SKM-1 (cell line): ENCODE results near the gene PTPN5.
"Not testable (repeated sequence)": the region's sequence is repeated elsewhere in the genome, so short reads cannot be mapped to it uniquely, and the experiment has no call there.

ENCODE experiments used
- DNase-seq: peaks from one replicate; lab custom pipeline; 2025; ENCODE audit not compliant: unreplicated experiment; lab: John Stamatoyannopoulos, UW

The PTPN5 gene

DNA sequence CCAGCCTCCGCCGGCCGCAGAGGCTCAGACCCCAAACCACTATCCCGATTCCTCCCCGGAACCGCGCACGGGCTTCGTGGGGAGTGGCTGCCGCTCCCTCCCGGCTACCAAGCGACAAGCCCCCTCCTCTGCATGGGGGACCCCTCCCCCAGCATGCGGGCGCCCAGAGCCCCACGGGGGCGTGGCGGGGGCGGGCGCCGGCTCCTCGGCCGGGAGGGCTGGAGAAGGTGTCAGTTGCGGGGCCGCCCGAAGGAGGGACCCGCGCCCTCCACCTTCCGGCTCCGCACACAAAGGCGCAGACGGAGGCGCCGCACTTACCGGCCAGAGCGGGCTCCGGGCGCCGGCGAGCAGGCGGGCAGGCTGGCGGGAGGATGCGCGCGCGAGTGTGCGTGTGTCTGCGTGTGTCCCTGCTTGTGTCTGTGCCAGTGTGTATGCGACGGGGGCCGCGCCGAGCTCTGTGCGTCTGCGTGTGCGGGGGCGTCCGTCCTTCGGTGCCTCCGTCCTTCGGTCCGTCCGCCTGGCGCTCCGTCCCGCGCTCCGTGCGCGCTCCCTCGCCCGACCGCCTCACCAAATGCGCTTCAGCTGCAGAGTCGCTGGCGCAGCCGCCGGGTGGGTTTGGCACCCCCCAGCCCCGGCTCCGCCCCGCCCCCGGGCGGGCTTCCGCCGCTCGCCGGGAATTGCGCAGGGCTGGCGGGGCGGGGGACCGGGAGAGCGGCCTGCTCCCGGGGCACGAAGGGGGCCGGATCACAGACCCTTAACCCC, at the start of gene PTPN5:
PTPN5 (minus strand) TSS at position 592 of the 762 bp plus-strand sequence. CDS start 19,840 bp downstream, outside the sequence.
- DNase-seq: no peak

DNA sequence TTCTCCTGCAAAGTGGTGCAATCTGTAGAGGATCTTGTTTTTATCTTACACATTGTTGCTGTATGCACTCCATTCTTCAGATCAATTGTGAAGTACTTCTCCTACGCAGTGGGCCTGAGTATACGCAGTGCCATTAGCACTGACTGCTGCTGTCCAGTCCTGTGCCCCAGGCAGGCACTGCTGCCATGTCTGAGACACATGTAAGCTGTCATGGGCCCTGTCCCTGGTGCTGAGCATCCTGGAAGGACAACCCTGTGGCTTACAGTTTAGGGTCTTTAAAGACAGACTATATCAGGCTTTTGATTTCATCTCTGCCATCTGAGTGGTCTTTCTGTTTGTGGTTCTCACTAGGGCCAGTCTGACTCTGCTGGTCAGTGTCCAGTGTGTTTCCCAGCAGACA, 44.8 kb upstream of the PTPN5 start:
- DNase-seq: no peak

DNA sequence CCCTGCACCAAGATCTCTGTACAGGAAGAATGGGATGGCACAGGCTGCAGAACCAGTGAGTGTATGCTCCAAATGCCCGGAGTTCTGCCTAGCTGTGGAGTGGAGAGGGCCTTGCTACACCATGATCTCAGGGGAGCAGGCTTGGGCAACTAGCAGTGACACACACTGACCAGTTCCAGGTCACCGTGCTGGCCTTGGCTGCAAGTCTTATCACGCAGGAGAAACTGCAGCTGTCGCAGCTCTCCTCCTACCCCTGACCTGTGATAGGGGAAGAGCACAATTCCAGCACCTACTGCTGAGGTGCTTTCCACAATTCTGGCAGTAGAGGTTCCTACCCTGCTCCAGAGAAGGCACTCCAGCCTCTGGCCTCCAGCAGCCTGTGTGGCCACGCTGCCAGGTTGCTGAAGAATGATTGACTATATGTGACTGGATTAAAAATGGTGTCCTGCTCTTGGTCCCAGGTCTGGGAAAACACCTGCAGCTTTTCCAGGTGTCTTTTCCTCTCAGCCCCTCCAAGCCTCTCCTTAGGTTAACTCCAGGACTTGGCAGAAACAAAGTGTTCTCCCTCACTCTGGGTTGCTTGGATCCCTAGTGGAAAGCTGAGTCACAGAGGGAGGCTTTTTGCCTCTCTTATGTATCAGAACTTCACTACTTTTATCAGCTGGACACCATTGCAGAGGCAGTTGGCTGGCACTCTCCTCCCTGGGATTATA, 43.3 kb upstream of the PTPN5 start:
- DNase-seq: no peak

DNA sequence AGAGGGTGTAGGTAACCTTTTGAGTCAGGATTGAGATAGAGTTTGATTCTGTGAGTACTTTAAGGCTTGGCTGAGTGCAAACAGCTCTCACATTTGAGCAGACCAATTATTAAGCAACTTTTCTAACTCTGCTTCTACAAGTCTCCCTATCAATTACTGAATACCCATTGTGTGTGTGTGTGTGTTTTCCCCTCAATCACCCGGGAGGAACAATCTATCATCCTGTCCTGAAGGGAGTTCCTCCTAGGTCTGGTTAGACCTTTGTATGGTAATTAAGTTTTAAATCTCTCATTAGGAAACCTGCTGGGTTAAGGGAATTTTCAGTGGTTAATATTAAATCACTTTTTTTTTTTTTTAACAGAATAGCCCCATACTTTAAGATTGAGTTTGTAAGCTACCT, 28.6 kb upstream of the PTPN5 start:
- DNase-seq: not testable (repeated sequence)

DNA sequence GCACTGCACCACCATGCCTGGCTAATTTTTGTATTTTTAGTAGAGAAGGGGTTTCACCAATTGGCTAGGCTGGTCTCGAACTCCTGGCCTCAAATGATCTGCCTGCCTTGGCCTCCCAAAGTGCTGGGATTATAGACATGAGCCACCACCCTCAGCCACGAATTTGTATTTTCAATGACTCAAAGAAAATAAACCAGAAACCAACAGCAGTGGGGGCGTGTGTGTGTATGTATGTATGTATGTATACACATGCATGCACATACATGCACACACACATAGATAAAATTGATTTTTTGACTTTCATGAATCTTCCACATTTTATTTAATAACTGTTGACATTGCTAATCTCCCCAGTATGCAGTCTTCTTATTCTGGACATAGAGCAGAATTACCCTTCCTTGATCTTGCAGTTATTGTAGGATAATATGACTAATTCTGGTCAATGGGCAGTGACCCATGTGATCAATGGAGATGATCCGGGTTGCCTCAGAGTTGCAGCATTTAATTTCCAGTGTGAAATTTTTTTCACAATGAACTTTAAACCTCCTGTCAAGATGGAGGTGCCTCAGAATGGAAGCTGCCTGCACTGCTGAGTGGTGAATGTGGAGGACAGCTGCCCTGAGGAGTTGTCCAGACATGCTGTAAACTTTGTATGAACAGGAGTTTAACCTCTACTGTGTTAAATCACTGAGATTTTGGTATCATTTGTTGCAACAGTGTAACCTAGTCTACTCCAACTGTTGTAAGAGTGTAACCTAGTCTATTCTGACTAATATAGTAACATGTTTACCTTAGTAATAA, 12.8 kb upstream of the PTPN5 start:
- DNase-seq: no peak

DNA sequence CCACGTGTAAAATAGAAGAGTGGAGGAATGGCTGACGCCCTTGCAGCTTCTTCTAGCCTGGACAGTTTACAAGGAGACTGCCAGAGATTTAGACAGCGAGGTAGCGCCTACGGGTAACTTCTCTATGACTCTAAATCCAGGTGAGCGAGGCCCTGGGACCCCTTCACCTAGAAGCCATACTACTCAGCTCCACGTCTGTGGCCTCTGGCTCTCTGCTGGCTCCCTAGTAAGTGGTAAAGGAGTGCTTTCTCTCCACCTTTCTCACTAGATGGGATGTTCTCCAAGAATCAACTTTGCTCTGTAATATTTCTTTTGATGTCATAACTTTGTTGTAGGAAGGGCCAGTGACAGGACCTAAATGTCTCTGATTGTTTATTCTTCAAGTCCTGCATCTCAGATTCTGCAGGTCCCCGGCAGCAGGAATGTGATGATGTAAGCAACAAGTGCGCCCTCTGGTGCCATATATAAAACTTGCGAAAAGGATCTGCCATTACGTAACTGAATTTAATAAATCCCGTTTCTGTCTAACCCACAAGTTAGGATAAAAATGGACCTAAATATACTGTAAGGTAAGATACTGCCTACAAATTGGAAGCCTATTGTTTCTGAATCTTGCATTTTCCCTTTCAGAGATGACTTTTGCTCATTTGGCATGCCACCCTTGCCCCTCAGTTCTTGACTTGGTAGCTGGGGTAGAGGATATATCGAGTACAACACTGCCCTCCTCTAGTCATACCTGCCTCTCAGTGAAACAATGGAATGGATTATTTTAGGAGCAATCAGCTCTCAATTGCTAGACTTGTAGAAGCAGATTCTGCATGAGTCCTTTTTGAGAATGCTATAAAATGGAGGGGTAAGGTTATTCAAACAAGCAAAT, 11.0 kb upstream of the PTPN5 start:
- DNase-seq: peak; percentile 6

DNA sequence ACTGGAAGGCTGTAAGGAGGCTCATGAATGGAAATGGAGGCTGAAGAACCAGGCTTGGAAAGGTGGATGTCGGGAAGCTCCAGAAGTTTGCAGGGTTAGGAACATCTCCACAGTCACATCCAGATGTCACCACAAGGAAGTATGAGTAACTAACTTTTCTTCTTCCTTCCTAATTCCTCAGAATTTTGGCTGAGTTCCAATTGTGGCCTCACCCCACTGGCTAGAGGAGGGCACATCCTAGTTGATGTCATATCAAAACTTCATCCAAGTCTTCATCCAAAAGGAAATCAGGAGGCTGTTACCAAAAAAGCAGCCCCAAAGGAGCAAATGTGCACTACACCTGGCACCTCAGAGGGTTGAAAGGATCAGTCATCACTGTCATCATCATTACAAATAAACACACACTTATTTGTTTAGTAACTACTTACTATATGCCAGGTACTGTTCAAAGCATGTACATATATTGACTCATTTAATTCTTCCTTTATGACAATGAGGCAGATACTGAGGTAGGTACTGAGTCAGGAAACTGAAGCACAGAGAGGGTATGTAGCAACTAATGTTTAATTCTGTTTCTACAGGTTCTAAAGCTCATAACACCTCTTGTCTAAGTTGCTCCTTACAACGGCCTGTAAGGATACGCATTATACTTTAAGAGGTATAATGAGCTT, 7.3 kb upstream of the PTPN5 start:
- DNase-seq: no peak

DNA sequence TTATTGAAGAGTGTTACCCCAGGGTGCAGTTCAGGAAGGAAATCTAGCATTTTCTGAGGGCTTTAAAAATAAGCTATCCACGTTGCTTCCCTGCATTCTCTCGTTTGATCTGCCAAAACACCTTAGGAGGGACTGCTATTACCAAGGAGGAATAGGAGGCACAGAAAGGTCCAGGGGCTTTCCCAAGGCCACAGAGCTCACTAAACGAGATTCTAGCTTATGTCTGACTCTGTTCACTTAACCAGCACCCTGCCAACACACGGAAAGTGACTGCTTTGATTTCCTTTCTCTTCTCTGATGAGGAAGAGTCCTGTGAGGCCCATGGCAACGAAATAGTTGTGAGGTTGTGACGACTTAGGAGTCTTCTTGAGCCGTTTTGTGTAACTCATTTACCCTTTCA, 3.4 kb upstream of the PTPN5 start:
- no peak for DNase-seq

DNA sequence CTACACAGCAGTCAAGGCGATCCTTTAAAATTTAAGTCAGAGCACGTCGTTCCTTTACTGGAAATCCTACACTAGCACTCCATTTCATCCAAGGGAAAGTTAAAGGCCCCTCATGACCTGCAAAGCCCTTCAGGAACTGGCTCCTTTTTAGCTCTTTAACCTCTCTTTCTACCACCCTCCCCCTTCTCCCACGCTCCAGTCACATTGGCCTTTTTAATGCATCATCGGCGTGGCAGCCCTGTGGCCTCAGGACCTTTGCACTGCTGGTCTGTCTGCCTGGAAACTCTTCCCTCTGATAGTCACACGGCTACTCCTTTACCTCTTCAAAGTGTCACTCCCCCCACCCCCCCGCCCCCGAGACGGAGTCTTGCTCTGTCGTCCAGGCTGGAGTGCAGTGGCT, 1.2 kb upstream of the PTPN5 start:
- DNase-seq: no peak

DNA sequence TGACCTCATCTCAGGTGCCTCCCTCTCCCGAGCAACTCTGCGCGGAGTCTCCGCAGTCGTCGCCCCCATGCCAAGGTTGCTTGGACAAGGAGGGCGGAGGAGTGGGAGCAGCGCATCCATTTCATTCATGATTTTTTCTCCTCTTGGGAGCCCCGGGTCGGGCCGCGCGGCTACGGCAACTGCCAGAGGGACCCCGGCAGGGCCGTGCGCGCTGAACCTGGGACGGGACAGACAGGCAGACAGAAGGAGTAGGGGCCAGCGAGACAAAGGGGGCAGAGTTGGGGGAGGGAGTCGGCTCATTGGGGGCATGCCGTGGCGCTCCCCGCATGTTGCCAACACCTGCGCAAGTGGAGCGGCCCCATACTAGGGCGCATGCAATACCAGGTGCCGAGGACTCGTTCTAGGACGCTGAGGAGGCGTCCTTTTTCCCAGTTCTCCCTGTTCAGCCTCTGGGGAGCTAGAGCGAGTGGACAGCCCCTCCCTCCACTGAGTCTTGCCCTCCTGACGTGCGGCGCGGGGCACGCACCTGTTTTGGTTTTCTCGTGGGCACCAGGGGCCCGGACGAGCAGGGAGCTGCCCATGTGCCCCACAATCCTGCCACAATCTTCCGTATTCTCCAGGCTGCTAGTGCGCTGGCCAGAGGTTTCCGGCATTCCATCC, 501 bp upstream of the PTPN5 start:
- no peak for DNase-seq

DNA sequence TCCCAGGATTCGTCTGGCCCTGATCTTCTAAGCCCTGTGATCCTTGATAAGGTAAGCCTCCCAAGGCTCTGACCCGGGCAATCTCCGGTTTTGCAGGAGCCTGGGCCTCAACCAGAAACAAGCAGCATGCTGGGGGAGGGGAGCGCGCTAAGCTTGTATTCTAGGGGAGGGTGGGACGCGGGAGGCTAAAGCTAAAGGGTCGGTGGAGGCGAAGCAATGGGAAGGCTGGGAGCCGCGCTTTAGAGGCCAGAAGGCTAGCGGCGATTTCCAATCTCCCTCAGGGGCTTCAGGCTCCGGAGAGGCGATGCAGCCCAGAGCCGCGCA, 753 bp downstream of the PTPN5 start:
- no peak for DNase-seq

DNA sequence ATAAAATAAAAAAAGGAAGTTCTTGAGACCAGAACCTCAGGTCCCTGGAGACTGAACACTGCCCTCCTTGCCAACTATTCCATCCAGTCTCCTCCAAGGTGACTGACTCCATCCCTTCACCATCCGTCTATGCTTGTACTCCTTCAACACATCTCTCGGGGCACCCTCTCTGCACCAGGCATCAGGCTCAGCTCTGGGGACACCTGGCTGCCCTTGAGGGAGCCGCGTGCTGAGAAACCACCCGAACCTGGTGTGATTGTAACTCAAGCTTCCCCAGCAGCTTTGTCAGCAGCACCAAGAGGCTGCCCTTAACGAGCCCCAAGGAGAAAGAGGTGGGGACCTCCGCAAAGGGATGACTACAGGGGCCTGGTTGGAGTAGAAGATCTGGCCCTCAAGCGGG, 1.7 kb downstream of the PTPN5 start:
- no peak for DNase-seq

DNA sequence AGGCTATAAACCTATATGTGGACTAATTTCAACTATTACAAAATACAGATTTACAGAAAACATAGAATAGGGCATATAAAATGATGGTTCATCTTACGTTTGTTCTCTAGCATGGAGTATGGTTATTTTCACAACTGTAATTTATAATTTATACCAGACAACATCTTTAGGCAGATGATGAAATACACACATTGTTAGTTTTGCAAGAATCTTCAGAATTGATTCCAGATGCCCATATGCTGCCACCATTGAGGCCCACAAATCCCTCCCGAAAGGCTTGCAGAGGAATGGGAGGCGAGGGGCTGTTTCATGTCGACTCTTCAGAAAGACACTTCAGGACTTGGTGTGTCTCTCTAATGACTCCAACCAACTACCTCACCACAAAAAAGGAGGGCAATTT, 6.2 kb downstream of the PTPN5 start:
- no peak for DNase-seq

DNA sequence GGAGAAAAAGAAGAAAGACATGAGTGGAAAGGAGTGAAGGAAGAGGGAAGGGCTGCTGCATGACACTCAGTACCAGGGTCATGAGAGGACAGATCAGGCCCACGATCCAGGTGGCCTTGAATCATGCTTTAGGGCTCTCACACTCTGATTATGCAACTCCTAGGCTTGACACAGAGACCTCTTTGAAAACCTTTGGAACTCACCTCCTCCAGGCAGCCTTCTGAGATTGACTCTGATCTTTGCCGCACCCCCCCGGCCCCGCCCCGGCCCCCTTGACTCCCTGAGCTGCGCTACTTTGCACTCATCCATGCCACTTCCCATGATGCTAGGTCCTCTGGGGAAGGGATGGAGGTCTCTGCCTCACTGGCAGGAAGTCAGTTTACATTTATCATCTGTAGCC, 10.7 kb downstream of the PTPN5 start:
- no peak for DNase-seq

DNA sequence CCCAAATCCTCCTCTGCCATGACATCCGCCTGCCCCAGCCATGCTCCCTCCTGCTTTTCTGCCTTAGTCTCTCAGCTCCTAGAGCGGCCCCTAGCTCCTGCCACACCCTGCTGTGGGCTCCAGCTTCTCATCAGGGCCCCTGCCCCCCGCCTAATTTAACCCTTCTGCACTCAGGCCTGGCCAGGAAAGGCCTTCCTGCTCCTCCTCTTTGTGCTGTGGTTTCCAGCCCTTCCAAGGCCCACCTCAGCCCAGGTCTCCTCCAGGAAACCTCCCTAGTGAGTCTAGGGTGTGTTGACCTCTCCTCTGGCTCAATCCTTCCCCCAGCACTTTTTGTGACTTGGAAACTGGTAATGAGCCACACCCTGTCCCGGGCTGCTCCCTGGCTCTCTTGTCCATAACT, 11.3 kb downstream of the PTPN5 start:
- DNase-seq: no peak

DNA sequence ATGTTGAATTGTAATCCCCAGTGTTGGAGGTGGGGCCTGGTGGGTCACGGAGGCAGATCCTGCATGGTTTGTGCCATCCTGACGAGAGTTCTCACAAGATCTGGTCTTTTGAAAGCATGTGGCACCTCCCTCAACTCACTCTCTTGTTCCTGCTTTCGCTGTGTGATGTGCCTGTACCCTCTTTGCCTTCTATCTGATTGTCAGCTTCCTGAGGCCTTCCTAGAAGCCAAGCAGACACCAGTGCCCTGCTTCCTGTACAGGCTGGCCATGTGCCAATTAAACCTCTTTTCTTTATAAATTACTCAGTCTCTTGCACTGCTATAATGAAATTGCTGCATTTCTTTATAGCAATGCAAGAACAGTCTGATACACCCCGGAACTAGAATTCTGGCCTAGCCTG, 13.1 kb downstream of the PTPN5 start:
- no peak for DNase-seq

DNA sequence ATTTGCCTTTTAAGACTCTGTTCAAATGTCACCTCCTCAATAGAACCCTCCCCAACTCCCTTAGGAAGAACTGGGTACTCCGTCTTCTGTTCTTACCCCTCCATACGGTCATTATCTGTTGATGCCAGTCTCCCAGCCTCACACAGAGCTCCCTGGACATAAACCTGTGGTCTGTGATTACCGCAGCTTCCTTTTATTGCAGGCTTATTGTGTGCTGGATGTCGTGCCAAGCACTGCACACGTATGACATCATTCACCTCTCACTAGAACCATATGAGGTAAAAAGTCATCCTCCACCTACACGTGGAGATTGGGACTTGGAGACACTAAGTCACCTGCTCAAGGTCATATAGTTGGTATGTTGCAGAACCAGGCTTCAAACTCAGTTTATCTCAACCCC, 15.3 kb downstream of the PTPN5 start:
- DNase-seq: peak; percentile 2

DNA sequence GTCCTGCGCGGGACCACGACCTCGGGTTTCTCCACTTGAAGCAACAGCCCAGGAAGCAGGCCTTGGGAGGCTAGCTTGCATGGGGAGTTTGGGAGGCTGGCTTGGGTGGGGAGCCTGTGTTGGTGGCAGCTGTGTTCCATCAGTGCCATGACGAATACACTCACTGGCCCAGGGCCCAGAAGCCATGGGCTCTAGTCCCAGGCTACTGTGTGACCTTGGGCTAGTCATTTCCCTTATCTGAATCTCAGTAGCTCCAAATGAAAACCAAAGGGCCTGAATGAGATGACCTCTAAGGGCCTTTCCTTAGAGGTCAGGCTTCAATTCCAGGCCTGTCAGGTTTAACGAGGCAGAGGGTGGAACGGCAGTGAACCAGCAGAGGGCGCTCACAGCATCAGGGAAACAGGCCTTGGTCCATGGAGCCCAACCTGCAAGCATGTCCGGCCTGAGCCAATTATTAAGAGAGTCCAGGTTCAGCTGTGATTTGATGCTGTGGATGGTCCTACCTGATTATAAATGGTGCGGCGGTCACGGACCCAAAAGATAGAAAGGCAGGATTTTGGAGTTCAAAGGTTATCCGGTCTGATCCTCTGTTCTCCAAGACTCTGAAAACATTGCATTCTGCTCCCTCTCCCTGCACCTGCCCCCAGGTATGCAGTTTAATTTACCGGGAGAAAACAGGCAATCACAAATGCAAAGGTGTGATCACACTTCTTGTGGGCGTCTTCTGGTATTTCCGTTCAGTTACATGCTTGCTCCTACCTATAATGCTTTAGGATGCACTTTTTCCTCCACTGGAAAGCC, 15.9 kb downstream of the PTPN5 start:
- peak; percentile 59 for DNase-seq

DNA sequence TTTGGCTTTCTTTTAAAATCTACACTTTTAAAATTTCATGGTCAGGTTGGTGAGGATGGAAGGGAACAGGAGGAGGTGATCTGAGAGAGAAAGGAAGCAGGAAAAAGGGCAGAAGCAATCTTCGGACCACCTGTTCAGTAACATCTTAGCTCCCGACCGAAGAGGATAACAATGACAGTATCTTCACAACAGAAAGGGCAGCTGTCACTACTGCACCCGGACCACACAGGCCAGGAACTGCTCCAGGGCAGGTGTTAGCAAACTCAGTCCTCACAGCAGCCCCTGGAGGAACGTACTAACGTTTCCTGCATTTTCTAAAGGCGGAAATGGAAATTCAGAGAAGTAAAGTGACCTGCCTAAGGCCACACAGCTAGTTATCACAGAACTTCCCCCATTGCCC, 16.8 kb downstream of the PTPN5 start:
- DNase-seq: no peak
